ENCODE data around the gene IFITM10. TPM values are rescaled to one million over a fixed set of nuclear protein-coding genes. Genes with fewer than 3 reads are reported as not detected.
A peak's percentile ranks its signal among the peaks of the same experiment; 100 is the strongest.

Gene IFITM10
- total RNA-seq, 4 donors from 2014 or later: 2.5 to 13.7 (median 6.3) TPM

DNA sequence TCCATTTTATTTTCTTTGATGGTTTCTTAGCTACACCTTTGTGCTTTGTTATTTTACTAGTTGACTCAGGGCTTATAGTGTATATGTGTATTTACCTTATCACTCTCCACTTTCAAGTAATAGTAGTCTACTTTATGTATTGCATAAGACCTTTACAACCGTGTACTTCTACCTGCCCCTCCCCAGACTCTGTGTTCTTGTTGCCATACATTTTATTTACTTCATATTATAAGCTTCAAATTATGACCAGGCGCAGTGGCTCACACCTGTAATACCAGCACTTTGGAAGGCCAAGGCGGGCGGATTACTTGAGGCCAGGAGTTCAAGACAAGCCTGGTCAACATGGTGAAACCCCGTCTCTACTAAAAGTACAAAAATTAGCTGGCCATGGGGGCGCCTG, 41.5 kb upstream of the IFITM10 start:
- TF ChIP-seq, protein P1, sequence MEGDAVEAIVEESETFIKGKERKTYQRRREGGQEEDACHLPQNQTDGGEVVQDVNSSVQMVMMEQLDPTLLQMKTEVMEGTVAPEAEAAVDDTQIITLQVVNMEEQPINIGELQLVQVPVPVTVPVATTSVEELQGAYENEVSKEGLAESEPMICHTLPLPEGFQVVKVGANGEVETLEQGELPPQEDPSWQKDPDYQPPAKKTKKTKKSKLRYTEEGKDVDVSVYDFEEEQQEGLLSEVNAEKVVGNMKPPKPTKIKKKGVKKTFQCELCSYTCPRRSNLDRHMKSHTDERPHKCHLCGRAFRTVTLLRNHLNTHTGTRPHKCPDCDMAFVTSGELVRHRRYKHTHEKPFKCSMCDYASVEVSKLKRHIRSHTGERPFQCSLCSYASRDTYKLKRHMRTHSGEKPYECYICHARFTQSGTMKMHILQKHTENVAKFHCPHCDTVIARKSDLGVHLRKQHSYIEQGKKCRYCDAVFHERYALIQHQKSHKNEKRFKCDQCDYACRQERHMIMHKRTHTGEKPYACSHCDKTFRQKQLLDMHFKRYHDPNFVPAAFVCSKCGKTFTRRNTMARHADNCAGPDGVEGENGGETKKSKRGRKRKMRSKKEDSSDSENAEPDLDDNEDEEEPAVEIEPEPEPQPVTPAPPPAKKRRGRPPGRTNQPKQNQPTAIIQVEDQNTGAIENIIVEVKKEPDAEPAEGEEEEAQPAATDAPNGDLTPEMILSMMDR (IDR thresholded peaks at IDR 0.05): no peak
- no peak for TF ChIP-seq POLR2A (IDR thresholded peaks at IDR 0.05)
- no peak for DNase-seq (ENCODE audit: low spot score in 2 of 2)
- WGBS, 2 donors: 88 to 91% methylated on average over 6 of the region's 6 CpGs
- H3K4me3 ChIP-seq (ENCODE audit: low read depth, poor library complexity, severe bottlenecking): no peak overlapping the region
- intact Hi-C loops (cut with DNase I; ENCODE audit: low total_unique reads): no loop called here

DNA sequence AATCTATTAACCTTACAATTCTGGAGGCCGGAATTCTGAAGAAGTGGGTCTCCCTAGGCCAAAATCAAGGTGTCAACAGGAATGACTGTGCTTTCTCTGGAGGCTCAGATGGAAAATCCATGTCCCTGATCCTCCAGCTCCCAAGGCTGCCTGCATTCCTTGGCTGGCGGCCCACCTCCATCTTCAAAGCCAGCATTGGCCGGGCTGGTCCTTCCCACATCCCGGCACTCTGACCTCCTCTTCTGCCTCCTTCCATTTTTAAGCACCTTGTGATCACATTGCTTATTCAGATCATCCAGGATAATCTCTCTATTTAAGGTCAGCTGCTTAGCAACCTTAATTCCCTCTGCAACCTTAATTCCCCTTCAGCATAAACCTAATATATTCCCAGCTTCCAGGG, 36.1 kb upstream of the IFITM10 start:
- no peak overlapping the region for H3K4me3 ChIP-seq (ENCODE audit: low read depth, poor library complexity, severe bottlenecking)
- intact Hi-C loops (cut with DNase I; ENCODE audit: low total_unique reads): no loop called here
- WGBS, 2 donors: 82 to 92% methylated on average over 4 of the region's 4 CpGs
- no peak for TF ChIP-seq POLR2A (IDR thresholded peaks at IDR 0.05)
- TF ChIP-seq, protein P1 (IDR thresholded peaks at IDR 0.05): no peak
- peak in 1 of 2 donors; percentile 72 for DNase-seq (ENCODE audit: low spot score in 2 of 2)

DNA sequence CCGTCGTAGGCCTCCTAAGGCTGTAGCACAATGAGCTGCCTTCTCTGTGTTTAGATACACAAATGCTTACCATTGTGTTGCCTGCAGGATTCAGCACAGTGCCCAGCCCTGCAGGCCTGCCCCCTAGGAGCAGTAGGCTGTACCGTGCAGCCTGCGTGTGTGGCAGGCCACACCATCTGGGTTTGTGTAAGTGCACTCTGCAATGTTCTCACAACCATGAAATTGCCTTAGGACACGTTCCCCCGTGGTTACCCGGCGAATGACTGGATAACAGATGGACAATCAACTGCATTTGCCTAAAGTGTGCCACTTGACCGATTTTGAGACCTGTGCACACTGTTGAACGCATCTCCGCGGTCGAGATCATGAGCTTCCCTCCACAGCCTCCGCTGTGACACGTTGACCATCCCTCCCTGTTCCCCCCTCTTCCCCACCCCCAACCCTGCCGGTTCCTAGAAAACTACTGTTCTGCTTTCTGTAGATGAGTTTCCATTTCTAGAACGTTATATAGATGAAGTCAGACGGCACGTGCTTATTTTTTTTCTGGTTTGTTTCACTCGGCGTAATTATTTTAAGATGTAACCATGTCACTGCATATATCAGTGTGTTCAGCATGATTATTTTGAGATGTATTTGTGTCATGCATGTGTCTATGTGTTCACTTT, 35.5 kb upstream of the IFITM10 start:
- WGBS, 2 donors: 72% methylated on average over 21 of the region's 21 CpGs
- intact Hi-C loops (cut with DNase I; ENCODE audit: low total_unique reads): no loop called here
- DNase-seq (ENCODE audit: low spot score in 2 of 2): peak in 1 of 2 donors; percentile 78
- TF ChIP-seq, protein P1 (IDR thresholded peaks at IDR 0.05): no peak
- no peak for TF ChIP-seq POLR2A (IDR thresholded peaks at IDR 0.05)
- no peak overlapping the region for H3K4me3 ChIP-seq (ENCODE audit: low read depth, poor library complexity, severe bottlenecking)

DNA sequence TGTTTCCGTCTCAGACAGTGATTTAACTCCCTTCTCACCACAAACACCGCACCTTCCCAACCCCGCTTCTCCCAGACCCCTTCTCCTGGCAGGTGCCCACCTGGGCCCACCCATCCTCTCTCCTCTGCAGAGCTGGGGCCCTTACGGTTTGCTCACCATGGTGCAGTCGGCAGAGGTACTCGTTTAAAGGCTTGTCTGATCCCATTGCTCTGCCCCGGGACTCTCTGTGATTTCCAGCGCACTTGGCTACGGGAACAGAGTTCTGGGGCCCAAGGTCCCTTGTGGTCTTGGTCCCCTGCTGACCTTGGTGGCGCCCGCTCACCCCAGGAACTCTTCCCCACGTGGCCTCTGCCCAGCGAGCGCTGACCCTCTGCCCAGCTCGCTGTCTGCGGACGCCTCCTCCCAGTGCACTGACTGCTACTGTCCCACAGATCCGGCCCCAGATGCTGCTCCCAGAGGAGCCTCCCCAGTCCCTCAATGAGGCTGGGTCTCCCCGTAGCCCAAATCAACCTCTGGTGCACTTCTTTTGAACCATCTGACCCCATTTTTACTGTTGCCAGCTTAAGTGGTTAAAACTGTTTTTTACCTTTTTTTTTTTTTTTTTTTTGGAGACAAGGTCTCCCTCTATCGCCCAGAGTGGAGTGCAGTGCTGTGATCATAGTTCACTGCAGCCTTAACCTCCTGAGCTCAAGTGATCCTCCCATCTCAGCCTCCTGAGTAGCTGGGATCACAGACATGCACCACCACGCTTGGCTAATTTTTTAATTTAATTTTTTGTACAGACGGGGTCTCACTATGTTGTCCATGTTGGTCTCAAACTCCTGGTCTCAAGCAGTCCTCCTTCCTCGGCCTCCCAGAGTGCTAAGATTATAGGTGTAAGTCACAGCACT, 34.6 kb upstream of the IFITM10 start:
- peak in 1 of 2 donors; percentile 60 for DNase-seq (ENCODE audit: low spot score in 2 of 2)
- TF ChIP-seq POLR2A (IDR thresholded peaks at IDR 0.05): no peak
- TF ChIP-seq, protein P1 (IDR thresholded peaks at IDR 0.05): no peak
- intact Hi-C loops (cut with DNase I; ENCODE audit: low total_unique reads): no loop called here
- no peak overlapping the region for H3K4me3 ChIP-seq (ENCODE audit: low read depth, poor library complexity, severe bottlenecking)
- WGBS, 2 donors: 87 to 89% methylated on average over 23 of the region's 23 CpGs

DNA sequence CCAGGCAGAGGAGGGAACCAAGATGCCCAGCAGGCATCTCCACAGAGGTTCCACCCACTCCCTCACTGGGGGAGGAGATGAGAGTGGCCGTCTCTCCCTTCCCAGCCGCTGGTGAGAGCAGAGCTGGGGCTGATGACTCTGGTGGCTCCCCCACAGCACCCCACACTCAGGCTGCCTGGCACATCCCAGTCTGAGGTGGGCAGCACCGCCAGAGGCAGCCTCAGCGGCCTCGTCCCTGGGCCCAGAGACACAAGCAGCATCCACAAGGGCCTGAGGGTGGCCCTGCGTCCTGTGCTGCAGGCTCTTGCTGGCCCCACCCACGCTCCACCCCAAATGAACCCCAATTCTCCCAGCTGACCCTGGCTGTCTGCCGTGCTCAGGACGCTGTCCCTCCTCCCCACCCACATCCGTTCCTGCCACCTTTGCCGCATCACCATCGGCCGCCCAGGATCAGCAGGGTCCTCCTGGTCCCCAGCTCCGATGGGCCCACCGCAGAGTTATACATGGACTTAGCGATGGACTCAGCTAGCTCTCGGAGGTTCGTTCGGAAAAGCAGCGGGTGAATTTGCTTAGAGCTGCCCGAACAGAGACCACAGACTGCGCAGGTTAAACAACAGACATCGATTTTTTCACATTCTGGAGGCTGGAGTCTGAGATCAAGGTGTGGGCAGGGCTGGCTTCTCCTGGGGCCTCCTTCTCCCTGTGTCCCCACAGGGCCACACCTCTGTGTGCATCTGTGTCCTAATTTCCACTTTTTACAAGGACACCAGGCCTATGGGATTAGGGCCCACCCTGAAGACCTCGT, 33.5 kb upstream of the IFITM10 start:
- TF ChIP-seq POLR2A (IDR thresholded peaks at IDR 0.05): no peak
- TF ChIP-seq, protein P1 (IDR thresholded peaks at IDR 0.05): no peak
- intact Hi-C loops (cut with DNase I; ENCODE audit: low total_unique reads): no loop called here
- WGBS, 2 donors: 84 to 86% methylated on average over 22 to 23 of the region's 24 CpGs
- H3K4me3 ChIP-seq (ENCODE audit: low read depth, poor library complexity, severe bottlenecking): no peak overlapping the region
- peak in 1 of 2 donors; percentile 81 for DNase-seq (ENCODE audit: low spot score in 2 of 2)
